Neural progenitor cell (in vitro differentiated cells): ENCODE results near the gene CDK7.

Experiments used
- CTCF ChIP-seq: fragments of 200-600 bp; sonication (generic); IDR thresholded peaks from 2 replicates; pipeline ENCODE4 v1.5.1; 2017; ENCODE audit warnings: antibody characterized with exemption, mild to moderate bottlenecking
- EZH2 ChIP-seq: fragments of 200-600 bp; sonication (generic); IDR thresholded peaks from 2 replicates; pipeline ENCODE4 v1.6.1; 2017; ENCODE audit warnings: antibody characterized with exemption, mild to moderate bottlenecking, moderate library complexity

GRCh38 chr5:69250593-69250992 lies 15.9 kb downstream of the CDK7 start:
- no peak for TF ChIP-seq EZH2
- TF ChIP-seq CTCF: no peak
